Measurements from ENCODE around the gene TCF25.

DNA sequence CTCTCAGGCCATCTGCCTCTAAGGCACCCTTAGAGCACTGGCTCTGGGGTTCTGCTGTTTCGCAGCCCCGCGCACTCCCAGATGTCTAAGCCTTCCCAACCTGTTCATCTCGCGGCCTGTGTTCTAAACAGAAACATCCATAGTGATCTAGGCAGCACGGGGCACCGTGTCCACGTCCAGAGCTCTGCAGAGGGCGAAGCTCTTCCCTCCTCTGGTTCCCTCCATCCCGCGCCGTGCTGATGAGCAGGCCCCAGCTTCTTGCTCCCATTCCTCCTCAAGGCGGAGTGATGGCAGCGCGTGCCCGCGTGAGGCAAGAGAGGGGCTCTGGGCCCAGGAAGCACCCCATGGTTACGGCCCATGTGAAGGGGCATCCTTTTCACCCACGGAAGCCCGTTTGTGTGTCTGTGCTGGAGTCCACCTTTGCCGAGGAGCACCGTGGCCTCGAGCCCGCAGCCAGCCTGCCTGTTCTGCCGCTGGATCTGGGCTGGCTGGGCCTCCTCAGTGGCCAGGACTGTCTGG, 41.5 kb upstream of the TCF25 start:
- TF ChIP-seq CTCF (conservative IDR thresholded peaks at IDR 0.05) (no peak), EZH2 (IDR thresholded peaks at IDR 0.05; ENCODE audit: low read depth) (no peak)

Data from PC-9 (cell line).